B cell (primary cell): ENCODE measurements around the gene EEF1AKMT4. TPM values are rescaled to one million over a fixed set of nuclear protein-coding genes. Genes with fewer than 3 reads are reported as not detected.

ENCODE experiments used
- ATAC-seq: fragments of 200-7000 bp; cut with Tn5 transposase; one replicate; pipeline ENCODE4 v1.10.0; 2021; ENCODE audit warnings: low read depth, mild to moderate bottlenecking, moderate number of reproducible peaks, moderate library complexity
- CTCF ChIA-PET: fragments of 350-600 bp; sonication (Branson Sonifier 250); formaldehyde crosslinking; loops from one replicate; lab custom pipeline; 2021; ENCODE audit warnings: antibody characterized with exemption, inconsistent platforms; lab: Charles Lee
- POLR2A ChIA-PET: fragments of 350-600 bp; sonication (Branson Sonifier 250); formaldehyde crosslinking; loops from one replicate; lab custom pipeline; 2021; ENCODE audit warnings: antibody characterized with exemption; lab: Charles Lee
- DNase-seq: peaks from one replicate; pipeline ENCODE4 v3.0.0; 2013
- H2AFZ ChIP-seq: 2 replicates; pipeline ENCODE4 v1.6.1; 2012; ENCODE audit warnings: mild to moderate bottlenecking, low read depth, low read length; ENCODE audit not compliant: insufficient read depth, poor library complexity, severe bottlenecking
- H3K27ac ChIP-seq, 2 donors: 1 replicate in 1 of 2; 2 replicates in 1 of 2; pipeline ENCODE4 v1.5.1; 2012 to 2013; ENCODE audit warnings: low read length in 2 of 2, mild to moderate bottlenecking in 2 of 2, moderate library complexity in 1 of 2
- H3K27me3 ChIP-seq, 4 experiments: fragments of 200-600 bp in 1 of 4; sonication (generic) in 1 of 4; replicated peaks in 1 of 4; 1 replicate in 2 of 4; 2 replicates in 2 of 4; pipeline versions ENCODE4 v1.6.1 to v1.7.0; 2013 to 2016; ENCODE audit warnings: low read length in 3 of 4, mild to moderate bottlenecking in 2 of 4, mixed read lengths in 1 of 4, moderate library complexity in 1 of 4; ENCODE audit not compliant: insufficient read depth in 4 of 4, control insufficient read depth in 3 of 4; ENCODE audit errors: control extremely low read depth in 1 of 4
- H3K36me3 ChIP-seq, 2 experiments: replicated peaks in 1 of 2; 1 replicate in 1 of 2; 2 replicates in 1 of 2; pipeline versions ENCODE4 v1.6.1 to v1.7.1; 2013; ENCODE audit warnings: low read length in 1 of 2; ENCODE audit not compliant: insufficient read depth in 2 of 2, control insufficient read depth in 1 of 2; ENCODE audit errors: control extremely low read depth in 1 of 2, extremely low read depth in 1 of 2
- H3K4me1 ChIP-seq, 2 donors: fragments of 200-600 bp in 1 of 2; sonication (generic) in 1 of 2; 1 replicate in 1 of 2; 2 replicates in 1 of 2; pipeline versions ENCODE4 v1.5.1 to v1.6.1; 2013 to 2017; ENCODE audit warnings: low read length in 2 of 2; ENCODE audit not compliant: control insufficient read depth in 2 of 2, insufficient read depth in 2 of 2
- H3K4me2 ChIP-seq: replicated peaks from 2 replicates; pipeline ENCODE3; 2012; ENCODE audit warnings: mild to moderate bottlenecking, low read depth, low read length; ENCODE audit not compliant: poor library complexity, severe bottlenecking
- H3K4me3 ChIP-seq, 5 experiments: fragments of 200-600 bp in 1 of 5; sonication (generic) in 1 of 5; 1 replicate in 3 of 5; 2 replicates in 2 of 5; pipeline versions ENCODE4 v1.5.1 to v1.7.0; 2011 to 2016; ENCODE audit warnings: low read length in 4 of 5, mild to moderate bottlenecking in 4 of 5, low read depth in 2 of 5, control low read depth in 1 of 5, moderate library complexity in 1 of 5; ENCODE audit not compliant: insufficient read depth in 1 of 5; ENCODE audit errors: control extremely low read depth in 1 of 5, extremely low read depth in 1 of 5
- H3K79me2 ChIP-seq: fragments of 200-600 bp; sonication (generic); one replicate; pipeline ENCODE4 v1.6.0; 2016; ENCODE audit warnings: low read length; ENCODE audit not compliant: control insufficient read depth, insufficient read depth
- H3K9ac ChIP-seq: fragments of 200-600 bp; sonication (generic); 2 replicates; pipeline ENCODE4 v1.6.1; 2017; ENCODE audit warnings: mild to moderate bottlenecking, low read length, moderate library complexity
- H3K9me3 ChIP-seq, 3 donors: one replicate each; pipeline versions ENCODE4 v1.6.1 to v1.7.1; 2013; ENCODE audit warnings: low read length in 2 of 3; ENCODE audit not compliant: control insufficient read depth in 2 of 3, insufficient read depth in 1 of 3; ENCODE audit errors: control extremely low read depth in 1 of 3
- H4K20me1 ChIP-seq: 2 replicates; pipeline ENCODE4 v1.6.0; 2012; ENCODE audit warnings: mild to moderate bottlenecking, low read length; ENCODE audit not compliant: insufficient read depth, control insufficient read depth, poor library complexity, severe bottlenecking
- H3K27ac Mint-ChIP-seq: one replicate; pipeline ENCODE4 v1.8.0; 2021; ENCODE audit warnings: mixed read lengths
- H3K27me3 Mint-ChIP-seq: one replicate; pipeline ENCODE4 v1.8.0; 2021; ENCODE audit warnings: mixed read lengths
- H3K4me1 Mint-ChIP-seq: one replicate; pipeline ENCODE4 v1.8.0; 2021; ENCODE audit warnings: mixed read lengths
- H3K4me3 Mint-ChIP-seq: one replicate; pipeline ENCODE4 v1.8.0; 2021; ENCODE audit warnings: mixed read lengths
- H3K9me3 Mint-ChIP-seq: one replicate; pipeline ENCODE4 v1.8.0; 2022; ENCODE audit warnings: mixed read lengths; ENCODE audit not compliant: insufficient read depth
- EZH2 ChIP-seq: IDR thresholded peaks from 2 replicates; pipeline ENCODE4 v1.6.1; 2012; ENCODE audit warnings: borderline replicate concordance, low read depth, mild to moderate bottlenecking, moderate library complexity, low read length; ENCODE audit not compliant: insufficient read depth, poor library complexity, severe bottlenecking
- WGBS: methylation state at CpG from one replicate; pipeline ENCODE4 v1.1.5; 2013; ENCODE audit warnings: missing lambda C conversion rate; ENCODE audit not compliant: insufficient coverage; 5-methylcytosine and 5-hydroxymethylcytosine counted together
- intact Hi-C: fragments of 100-400 bp; cut with micrococcal nuclease; formaldehyde crosslinking; loops from one replicate; pipeline ENCODE4 v1.10.0; 2022
- polyA plus RNA-seq: library from polyadenylated mRNA; depleted of rRNA; stranded (reverse); fragments of >200 nt; gene quantifications from 2 replicates; pipeline ENCODE4 v1.2.3, GENCODE V29; 2012
- total RNA-seq, 2 donors: library from RNA; stranded (reverse); fragments of 120-200 nt in 1 of 2; gene quantifications; 1 replicate in 1 of 2; 2 replicates in 1 of 2; pipeline versions ENCODE4 v1.2.3 to v1.2.4, GENCODE V29; 2013 to 2022
- TF ChIP-seq, protein P1 (sequence below): fragments of 200-600 bp; IDR thresholded peaks from one replicate; pipeline ENCODE4 v1.8.0; 2022; ENCODE audit warnings: antibody characterized with exemption, mild to moderate bottlenecking

The EEF1AKMT4 gene
- total and polyA plus RNA-seq, 2 donors (not counting 1 experiment from before 2014, with no cell fraction given), result 1.5 to 2.5 TPM

DNA sequence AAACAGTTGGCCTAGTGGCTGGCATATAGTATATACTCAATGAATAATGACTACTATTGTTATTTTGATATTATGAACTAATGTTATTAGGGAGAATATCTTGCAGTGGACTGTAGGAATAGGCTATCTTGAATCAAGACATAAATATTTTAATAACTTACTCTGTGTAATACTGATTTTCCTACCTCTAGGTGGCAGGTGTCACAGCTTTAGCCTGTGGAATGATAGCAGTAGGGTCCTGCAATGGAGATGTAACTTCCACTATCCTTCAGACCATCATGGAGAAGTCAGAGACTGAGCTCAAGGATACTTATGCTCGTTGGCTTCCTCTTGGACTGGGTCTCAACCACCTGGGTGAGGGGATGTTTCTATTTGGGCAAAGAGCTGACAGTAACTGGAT, 56.1 kb downstream of the EEF1AKMT4 start:
- no peaks in the 10 kb centered on the region for H3K27me3 ChIP-seq
- 100% methylated on average over 1 of the region's 1 CpG for WGBS
- H2AFZ ChIP-seq, result no peak overlapping the region
- H3K9me3 ChIP-seq, result no peaks in the 10 kb centered on the region
- no peak for TF ChIP-seq EZH2
- TF ChIP-seq, protein P1, sequence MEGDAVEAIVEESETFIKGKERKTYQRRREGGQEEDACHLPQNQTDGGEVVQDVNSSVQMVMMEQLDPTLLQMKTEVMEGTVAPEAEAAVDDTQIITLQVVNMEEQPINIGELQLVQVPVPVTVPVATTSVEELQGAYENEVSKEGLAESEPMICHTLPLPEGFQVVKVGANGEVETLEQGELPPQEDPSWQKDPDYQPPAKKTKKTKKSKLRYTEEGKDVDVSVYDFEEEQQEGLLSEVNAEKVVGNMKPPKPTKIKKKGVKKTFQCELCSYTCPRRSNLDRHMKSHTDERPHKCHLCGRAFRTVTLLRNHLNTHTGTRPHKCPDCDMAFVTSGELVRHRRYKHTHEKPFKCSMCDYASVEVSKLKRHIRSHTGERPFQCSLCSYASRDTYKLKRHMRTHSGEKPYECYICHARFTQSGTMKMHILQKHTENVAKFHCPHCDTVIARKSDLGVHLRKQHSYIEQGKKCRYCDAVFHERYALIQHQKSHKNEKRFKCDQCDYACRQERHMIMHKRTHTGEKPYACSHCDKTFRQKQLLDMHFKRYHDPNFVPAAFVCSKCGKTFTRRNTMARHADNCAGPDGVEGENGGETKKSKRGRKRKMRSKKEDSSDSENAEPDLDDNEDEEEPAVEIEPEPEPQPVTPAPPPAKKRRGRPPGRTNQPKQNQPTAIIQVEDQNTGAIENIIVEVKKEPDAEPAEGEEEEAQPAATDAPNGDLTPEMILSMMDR, result peak; percentile 26
- Mint-ChIP-seq H3K27me3 (no peaks in the 10 kb centered on the region), H3K27ac (no peak overlapping the region), H3K9me3 (no peaks in the 10 kb centered on the region), H3K4me3 (no peak overlapping the region), H3K4me1 (peaks cover 3% of the 10 kb centered on the region)
- no peaks in the 10 kb centered on the region for H3K4me1 ChIP-seq
- H3K36me3 ChIP-seq, result peaks cover 3 to 76% of the 10 kb centered on the region in 2 experiments
- ChIA-PET CTCF (no interaction called here), POLR2A (no interaction called here)
- H3K4me3 ChIP-seq, result no peak overlapping the region
- intact Hi-C loops, result no loop called here
- H4K20me1 ChIP-seq, result peaks cover 22% of the 10 kb centered on the region
- peaks cover 11% of the 10 kb centered on the region for H3K79me2 ChIP-seq
- no peak overlapping the region for H3K4me2 ChIP-seq
- ATAC-seq (no peak), DNase-seq (no peak)
- no peak overlapping the region for H3K9ac ChIP-seq
- no peak overlapping the region for H3K27ac ChIP-seq

DNA sequence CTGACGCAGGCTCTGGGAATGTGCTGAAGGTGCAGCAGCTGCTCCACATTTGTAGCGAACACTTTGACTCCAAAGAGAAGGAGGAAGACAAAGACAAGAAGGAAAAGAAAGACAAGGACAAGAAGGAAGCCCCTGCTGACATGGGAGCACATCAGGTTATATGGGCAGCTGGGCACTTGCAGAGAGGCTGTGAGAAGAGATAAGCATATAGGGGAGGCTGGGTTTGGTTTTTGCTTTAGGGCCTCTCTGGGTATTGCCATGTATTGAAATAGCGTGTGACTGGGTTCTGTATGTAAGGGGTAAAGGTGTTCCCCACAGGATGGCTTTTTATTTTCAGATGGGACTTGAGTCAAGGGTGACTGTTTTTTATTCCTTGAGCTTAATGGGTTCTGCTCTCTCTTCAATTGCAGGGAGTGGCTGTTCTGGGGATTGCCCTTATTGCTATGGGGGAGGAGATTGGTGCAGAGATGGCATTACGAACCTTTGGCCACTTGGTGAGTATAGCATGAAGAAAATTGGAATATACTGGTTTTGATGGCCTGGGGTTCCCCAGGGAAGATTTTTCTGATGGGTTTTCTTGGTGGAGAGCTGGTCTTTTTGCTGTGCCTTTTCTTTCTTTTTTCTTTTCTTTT, 57.0 kb downstream of the EEF1AKMT4 start:
- H3K9me3 ChIP-seq, result no peaks in the 10 kb centered on the region
- H2AFZ ChIP-seq, result no peak overlapping the region
- ChIA-PET CTCF (no interaction called here), POLR2A (no interaction called here)
- no peak overlapping the region for H3K4me3 ChIP-seq
- H3K79me2 ChIP-seq, result peaks cover 6% of the 10 kb centered on the region
- H3K36me3 ChIP-seq, result peaks cover 3 to 71% of the 10 kb centered on the region in 2 experiments
- no peaks in the 10 kb centered on the region for H3K9me3 Mint-ChIP-seq
- no peak for ATAC-seq
- no peaks in the 10 kb centered on the region for H3K4me1 ChIP-seq
- TF ChIP-seq EZH2, result no peak
- TF ChIP-seq, protein P1, result no peak
- peaks cover 22% of the 10 kb centered on the region for H4K20me1 ChIP-seq
- H3K27ac Mint-ChIP-seq, result no peak overlapping the region
- no peaks in the 10 kb centered on the region for H3K4me1 Mint-ChIP-seq
- intact Hi-C loops, result no loop called here
- H3K27me3 ChIP-seq, result no peaks in the 10 kb centered on the region
- no peak overlapping the region for H3K27ac ChIP-seq
- H3K27me3 Mint-ChIP-seq, result no peaks in the 10 kb centered on the region
- H3K4me2 ChIP-seq, result no peak overlapping the region
- 95% methylated on average over 3 of the region's 4 CpGs for WGBS
- H3K4me3 Mint-ChIP-seq, result no peak overlapping the region
- no peak overlapping the region for H3K9ac ChIP-seq
- no peak for DNase-seq
